H4 (cell line): ENCODE measurements around the gene METRN. TPM values are rescaled to one million over a fixed set of nuclear protein-coding genes. Genes with fewer than 3 reads are reported as not detected.

Experiments used
- DNase-seq: peaks from one replicate; pipeline ENCODE4 v3.0.0-alpha.2; 2015; ENCODE audit warnings: low spot score
- total RNA-seq: library from RNA; depleted of rRNA; stranded (reverse); fragments of >200 nt; shearing (Covaris generic); gene quantifications from 2 replicates; pipeline ENCODE4 v1.2.3, GENCODE V29; 2014

METRN gene
- total RNA-seq, 1 experiment from 2014 or later = 21.4 TPM

DNA sequence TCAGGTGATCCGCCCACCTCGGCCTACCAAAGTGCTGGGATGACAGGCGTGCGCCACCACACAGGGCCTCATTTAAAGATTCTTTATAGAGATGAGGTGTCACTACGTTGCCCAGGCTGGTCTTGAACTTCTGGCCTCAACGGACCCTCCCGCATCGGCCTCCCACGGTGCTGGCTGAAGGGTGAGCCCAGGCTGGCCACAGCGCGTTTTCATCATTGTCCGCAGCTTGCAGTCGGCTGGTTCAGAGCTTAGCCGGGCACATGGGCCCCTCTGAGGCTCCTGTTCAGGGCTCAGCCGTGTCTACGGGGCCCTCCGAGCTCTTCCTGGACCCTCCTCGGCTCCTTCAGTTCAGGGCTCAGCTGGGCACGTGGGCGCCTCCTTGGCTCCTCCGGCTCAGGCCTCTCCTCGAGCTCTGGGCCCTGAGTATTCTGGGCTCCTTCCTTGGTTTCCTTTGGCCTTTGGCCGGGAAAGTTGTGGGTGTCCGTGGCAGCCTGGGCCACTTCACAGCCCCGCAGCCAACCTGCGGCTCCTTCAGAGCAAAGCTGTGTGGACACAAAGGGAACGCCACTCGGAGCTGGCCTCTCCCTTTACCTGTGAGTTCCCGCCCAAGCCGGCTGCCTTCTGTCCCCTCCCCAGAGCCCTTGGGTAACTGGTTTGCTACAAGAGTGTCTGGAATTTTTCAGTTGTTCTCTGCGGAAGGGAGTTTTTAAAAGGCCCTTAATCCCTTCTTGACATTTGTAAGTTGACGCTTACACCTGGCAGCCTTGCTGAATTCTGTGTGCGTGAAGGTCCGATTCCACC is 44.4 kb downstream of the METRN start:
- DNase-seq = no peak

DNA sequence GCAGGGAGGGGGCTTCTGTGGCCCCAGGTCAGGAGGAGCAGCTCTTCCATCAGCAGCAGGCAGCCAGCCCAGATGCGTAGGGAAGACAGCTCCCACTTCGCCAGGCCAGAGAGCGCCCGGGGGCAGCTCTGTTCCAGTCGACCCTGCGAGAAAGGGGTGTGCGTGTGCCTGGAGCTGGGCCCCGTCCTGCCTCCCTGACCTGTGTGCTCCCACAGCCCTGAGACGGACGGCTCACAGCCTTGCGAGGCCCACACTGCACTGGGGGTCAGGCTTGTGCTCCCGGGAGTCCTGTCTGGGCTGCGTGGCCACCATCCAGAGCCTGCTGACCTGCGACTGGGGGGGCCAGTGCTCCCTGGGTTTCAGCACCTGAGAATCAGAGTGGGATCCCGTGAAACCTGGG is 45.1 kb downstream of the METRN start:
- DNase-seq = no peak

DNA sequence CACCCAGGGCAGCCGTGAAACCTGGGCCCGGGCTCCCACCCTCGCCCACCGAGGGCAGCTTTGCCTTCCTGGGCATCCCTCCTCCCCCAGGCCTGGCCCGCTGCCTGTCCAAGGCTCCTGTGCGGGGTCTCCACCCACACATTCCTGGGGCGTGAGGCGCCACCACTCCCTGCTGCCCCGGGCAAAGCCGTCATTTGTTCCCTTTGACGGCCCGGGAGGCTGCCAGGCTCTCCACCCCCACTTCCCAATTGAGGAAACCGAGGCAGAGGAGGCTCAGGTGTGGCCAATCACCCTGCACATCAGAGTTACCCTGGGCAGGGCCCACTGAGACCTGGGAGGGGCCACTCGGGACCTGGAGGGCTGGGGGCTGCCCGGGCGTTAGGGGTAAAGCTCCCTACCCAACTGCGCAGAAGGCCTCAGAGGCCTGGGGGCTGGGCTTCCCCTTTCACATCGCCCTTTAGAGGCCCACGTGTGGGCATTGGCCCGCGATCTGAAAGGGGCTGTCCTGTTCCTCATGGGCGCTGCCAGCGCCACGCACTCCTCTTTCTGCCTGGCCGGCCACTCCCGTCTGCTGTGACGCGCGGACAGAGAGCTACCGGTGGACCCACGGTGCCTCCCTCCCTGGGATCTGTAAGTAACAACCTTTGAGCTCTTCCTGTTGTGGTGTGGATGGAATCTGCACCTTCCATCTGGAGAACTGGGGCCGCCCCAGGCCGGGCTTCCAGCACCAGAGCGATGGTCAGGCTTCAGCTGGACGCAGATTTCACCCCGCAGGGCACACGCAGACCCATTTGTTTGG is 45.8 kb downstream of the METRN start, which contains the start of gene MSLN:
Gene MSLN, plus strand, starts transcription at position 190 of the 799 bp plus-strand sequence. CDS start 1,947 bp downstream, outside the sequence.
- no peak for DNase-seq

DNA sequence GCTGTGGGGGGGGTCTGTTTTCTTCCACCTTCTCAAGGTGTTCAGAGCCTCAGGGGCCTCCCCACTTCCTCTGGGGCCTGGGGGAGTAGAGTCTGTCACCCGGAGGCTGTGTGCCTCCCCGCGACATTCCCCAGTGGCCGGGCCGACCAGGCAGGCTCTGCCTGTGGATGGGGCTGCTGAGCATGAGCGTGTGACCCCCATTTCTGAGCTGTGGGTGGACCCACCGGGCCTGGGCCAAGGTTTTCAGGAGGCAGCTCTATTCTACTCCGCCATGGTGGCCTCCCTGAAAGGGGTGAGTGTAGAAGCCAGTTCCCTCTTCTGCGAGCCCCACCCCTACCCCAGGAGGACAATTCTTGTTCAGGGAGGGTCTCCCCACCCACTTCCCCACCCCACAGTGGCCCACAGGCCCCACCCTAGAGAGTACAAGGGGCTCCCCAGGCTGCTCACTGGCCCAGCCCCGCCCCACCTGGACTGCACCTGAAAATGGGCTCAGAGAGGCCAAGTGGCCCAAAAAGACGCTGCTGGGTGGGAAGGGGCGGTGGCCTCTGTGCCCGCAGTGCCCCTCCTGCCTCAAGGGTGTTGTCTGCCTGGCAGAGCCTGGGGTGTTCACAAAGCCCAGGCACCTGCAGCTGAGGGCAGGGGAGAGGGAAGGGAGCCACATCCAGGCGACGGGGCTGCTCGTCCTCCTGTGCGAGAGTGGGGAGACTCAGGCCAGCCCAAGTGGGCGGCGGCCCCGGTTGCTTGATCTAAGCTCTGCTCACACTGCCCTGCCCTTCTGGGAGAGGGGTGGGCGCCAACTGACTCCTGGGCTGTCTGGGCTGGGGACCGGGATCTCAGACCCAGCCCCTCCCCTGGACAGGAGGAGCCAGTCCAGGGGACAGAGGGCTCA is 47.0 kb downstream of the METRN start:
- DNase-seq = no peak

- DNase-seq = no peak
Observed at GRCh38 chr16:762595-763268, 47.8 kb downstream of the METRN start.

DNA sequence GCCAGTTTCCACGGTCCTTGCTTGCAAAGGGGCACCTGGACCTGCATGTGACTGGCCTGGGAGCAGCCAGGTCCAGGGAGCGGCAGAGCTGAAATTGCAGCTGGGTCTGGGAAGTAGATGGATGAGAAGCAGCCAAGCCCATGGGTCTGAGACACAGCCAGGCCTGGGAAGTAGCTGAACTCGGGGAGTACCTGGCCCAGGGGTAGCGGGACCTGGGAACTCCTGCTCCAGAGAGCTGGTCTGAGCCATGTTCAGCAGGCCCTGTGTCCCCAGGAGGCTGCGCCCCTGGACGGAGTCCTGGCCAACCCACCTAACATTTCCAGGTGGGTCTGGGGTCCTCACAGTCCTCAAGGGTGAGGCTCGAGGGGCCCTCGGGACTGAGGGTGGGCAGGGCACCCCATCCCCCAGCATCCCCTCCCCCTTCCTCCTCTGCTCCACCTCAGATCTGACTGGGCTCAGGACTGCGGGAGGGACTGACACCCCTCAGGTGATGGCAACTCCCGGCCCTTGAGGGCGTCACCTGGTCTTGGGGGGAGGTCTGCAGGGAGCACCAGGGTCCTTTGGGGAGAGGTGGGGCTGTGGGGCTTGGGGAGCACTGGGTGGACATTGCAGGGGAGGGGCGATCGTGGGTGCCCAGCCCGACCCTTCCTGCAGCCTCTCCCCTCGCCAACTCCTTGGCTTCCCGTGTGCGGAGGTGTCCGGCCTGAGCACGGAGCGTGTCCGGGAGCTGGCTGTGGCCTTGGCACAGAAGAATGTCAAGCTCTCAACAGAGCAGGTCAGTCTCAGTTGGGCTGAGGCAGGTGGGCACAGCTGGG is 48.7 kb downstream of the METRN start:
- no peak for DNase-seq

DNA sequence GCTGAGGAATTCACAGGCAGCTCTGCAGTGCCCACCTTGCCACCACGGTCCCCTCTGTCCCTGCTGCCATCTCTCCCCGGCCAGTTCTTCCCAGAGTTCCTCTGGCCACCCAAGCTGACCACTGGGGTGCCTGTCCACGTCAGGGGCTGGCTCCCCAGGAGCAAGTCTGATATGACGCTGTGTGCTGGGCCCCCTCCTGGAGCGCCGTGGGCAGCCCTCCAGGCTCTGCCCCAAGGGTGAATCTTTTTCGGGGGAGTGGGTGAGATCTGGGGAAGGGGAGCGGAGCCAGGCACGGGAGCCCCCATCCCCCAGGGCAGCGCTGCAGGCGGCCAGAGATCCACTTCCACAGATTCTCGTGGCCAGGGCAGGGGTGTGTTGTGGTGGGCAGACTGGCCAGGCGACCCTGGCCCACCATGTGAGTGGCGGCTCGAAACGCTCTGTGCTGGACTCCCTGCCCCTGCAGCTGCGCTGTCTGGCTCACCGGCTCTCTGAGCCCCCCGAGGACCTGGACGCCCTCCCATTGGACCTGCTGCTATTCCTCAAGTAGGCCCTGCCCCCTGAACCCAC is 49.3 kb downstream of the METRN start:
- DNase-seq = no peak

DNA sequence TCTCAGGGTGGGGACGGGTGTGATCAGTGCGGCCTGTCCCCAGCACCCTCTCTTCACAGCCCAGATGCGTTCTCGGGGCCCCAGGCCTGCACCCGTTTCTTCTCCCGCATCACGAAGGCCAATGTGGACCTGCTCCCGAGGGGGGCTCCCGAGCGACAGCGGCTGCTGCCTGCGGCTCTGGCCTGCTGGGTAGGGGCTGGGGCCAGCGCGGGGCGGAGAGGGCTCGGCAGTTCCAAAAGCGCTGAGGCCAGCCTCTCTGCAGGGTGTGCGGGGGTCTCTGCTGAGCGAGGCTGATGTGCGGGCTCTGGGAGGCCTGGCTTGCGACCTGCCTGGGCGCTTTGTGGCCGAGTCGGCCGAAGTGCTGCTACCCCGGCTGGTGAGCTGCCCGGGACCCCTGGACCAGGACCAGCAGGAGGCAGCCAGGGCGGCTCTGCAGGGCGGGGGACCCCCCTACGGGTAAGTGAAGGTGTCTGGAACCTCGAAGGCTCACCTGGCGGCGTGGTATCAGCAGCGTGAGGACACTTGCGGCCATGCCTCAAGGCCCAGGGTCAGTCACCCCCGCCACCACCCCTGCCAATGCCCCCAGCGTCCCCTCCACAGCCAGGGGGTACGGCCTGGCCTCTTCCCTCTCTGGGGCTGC is 50.0 kb downstream of the METRN start:
- DNase-seq = no peak

GRCh38 chr16:765488-765865 is 50.6 kb downstream of the METRN start:
- no peak for DNase-seq

- no peak for DNase-seq
Observed at GRCh38 chr16:766008-766819, 51.3 kb downstream of the METRN start.

DNA sequence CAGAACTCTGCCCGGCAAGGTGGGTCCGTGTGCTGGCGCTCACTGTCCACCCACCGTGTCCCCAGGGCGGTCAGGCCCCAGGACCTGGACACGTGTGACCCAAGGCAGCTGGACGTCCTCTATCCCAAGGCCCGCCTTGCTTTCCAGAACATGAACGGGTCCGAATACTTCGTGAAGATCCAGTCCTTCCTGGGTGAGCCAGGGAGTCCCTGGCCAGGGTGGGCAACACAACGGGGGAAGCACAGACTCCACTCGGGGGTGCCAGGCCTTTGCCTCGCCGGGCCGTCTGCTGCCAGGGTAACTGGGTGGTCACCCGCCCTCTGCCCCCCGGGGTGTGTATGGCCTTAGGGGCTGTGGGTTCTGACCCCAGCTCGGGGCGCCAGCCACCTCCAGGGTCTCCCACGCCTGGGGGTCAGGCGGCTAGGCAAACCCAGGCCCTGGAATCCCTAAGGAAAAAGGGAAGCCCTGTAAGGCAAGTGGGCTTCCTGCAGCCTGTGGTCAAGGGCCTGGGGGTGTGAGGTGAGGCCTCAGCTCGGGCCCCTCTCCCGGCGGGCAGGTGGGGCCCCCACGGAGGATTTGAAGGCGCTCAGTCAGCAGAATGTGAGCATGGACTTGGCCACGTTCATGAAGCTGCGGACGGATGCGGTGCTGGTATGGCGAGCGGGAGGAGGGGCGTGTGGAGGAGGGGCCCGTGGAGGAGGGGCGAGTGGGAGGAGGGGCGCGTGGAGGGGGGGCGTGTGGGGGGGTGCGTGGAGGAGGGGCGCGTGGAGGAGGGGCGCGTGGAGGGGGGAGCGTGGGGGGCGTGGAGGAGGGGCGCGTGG is 52.1 kb downstream of the METRN start:
- DNase-seq = no peak

DNA sequence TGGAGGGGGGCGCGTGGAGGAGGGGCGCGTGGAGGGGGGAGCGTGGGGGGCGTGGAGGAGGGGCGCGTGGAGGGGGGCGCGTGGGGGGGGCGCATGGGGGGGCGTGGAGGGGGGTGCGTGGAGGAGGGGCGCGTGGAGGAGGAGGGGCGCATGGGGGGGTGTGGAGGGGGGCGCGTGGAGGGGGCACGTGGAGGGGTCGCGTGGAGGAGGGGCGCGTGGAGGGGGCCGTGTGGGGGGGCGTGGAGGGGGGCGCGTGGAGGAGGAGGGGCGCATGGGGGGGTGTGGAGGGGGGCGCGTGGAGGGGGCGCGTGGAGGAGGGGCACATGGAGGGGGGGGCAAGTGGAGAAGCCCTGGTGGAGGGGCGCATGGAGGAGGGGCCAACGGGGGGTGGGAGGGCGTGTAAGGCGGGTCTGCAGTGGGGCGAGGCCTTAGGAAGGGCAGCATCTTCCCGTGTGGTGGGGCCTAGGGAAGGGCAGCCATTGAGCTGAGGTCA is 52.9 kb downstream of the METRN start:
- no peak for DNase-seq

GRCh38 chr16:768428-768827 is 53.5 kb downstream of the METRN start:
- no peak for DNase-seq
